CD14-positive monocyte (primary cell): Measurements from ENCODE around the gene AMDHD2. TPM values are rescaled to one million over a fixed set of nuclear protein-coding genes. Genes with fewer than 3 reads are reported as not detected.
A peak's percentile ranks its signal among the peaks of the same experiment; 100 is the strongest.
"Not testable (repeated sequence)": the region's sequence is repeated elsewhere in the genome, so short reads cannot be mapped to it uniquely, and the experiment has no call there.

Experiments used
- DNase-seq, 3 donors: peaks; one replicate each; pipeline ENCODE4 v3.0.0-alpha.2; 2011 to 2022
- H2AFZ ChIP-seq: 2 replicates; pipeline ENCODE4 v1.6.0; 2012; ENCODE audit warnings: mild to moderate bottlenecking, low read depth, low read length, inconsistent platforms; ENCODE audit not compliant: insufficient read depth, poor library complexity, severe bottlenecking
- H3K27ac ChIP-seq, 2 donors: 1 replicate in 1 of 2; 2 replicates in 1 of 2; pipeline ENCODE4 v1.5.1; 2012 to 2013; ENCODE audit warnings: low read length in 2 of 2, control low read depth in 1 of 2, inconsistent platforms in 1 of 2, low read depth in 1 of 2, mild to moderate bottlenecking in 1 of 2
- H3K27me3 ChIP-seq, 2 donors: one replicate each; pipeline versions ENCODE4 v1.6.0 to v1.6.1; 2011 to 2013; ENCODE audit warnings: low read length in 2 of 2; ENCODE audit not compliant: control insufficient read depth in 2 of 2, insufficient read depth in 2 of 2
- H3K36me3 ChIP-seq, 2 donors: replicated peaks in 1 of 2; 1 replicate in 1 of 2; 2 replicates in 1 of 2; pipeline versions ENCODE4 v1.5.1 to v1.6.1; 2012 to 2013; ENCODE audit warnings: low read length in 2 of 2, control low read depth in 1 of 2, inconsistent platforms in 1 of 2, mild to moderate bottlenecking in 1 of 2; ENCODE audit not compliant: insufficient read depth in 2 of 2, control insufficient read depth in 1 of 2
- H3K4me1 ChIP-seq, 2 donors: 1 replicate in 1 of 2; 2 replicates in 1 of 2; pipeline versions ENCODE4 v1.5.1 to v1.6.1; 2012 to 2013; ENCODE audit warnings: low read length in 2 of 2, control low read depth in 1 of 2, inconsistent platforms in 1 of 2, mild to moderate bottlenecking in 1 of 2, moderate library complexity in 1 of 2; ENCODE audit not compliant: insufficient read depth in 2 of 2, control insufficient read depth in 1 of 2
- H3K4me2 ChIP-seq: replicated peaks from 2 replicates; pipeline ENCODE3; 2012; ENCODE audit warnings: low read length, moderate library complexity, mild to moderate bottlenecking; ENCODE audit not compliant: poor library complexity, severe bottlenecking; ENCODE audit errors: extremely low read depth
- H3K4me3 ChIP-seq, 3 experiments: fragments of 200-600 bp in 1 of 3; sonication (generic) in 1 of 3; replicated peaks in 1 of 3; 1 replicate in 2 of 3; 2 replicates in 1 of 3; pipeline ENCODE4 v1.5.1; 2011 to 2013; ENCODE audit warnings: low read length in 3 of 3, mild to moderate bottlenecking in 3 of 3, control low read depth in 2 of 3, low read depth in 2 of 3, inconsistent platforms in 1 of 3, moderate library complexity in 1 of 3
- H3K79me2 ChIP-seq: 2 replicates; pipeline ENCODE4 v1.6.0; 2012; ENCODE audit warnings: mild to moderate bottlenecking, control low read depth, inconsistent platforms, low read length, moderate library complexity; ENCODE audit not compliant: insufficient read depth
- H3K9ac ChIP-seq: 2 replicates; pipeline ENCODE4 v1.6.0; 2017; ENCODE audit warnings: low read length, mild to moderate bottlenecking; ENCODE audit not compliant: insufficient read depth, poor library complexity, severe bottlenecking
- H3K9me3 ChIP-seq, 2 donors: replicated peaks in 1 of 2; 1 replicate in 1 of 2; 2 replicates in 1 of 2; pipeline versions ENCODE4 v1.5.1 to v1.6.1; 2012 to 2013; ENCODE audit warnings: low read length in 2 of 2, control low read depth in 1 of 2; ENCODE audit not compliant: control insufficient read depth in 1 of 2, insufficient read depth in 1 of 2
- H4K20me1 ChIP-seq: 2 replicates; pipeline ENCODE4 v1.6.0; 2012; ENCODE audit warnings: mild to moderate bottlenecking, low read length, control low read depth, moderate library complexity; ENCODE audit not compliant: insufficient read depth
- H3K27ac Mint-ChIP-seq, 7 donors: one replicate each; pipeline ENCODE4 v1.8.0; 2020; ENCODE audit warnings: mild to moderate bottlenecking in 7 of 7, mixed read lengths in 7 of 7, moderate library complexity in 6 of 7, inconsistent platforms in 2 of 7
- H3K27me3 Mint-ChIP-seq, 3 donors: one replicate each; pipeline ENCODE4 v1.8.0; 2021 to 2022; ENCODE audit warnings: low read depth in 3 of 3, mild to moderate bottlenecking in 3 of 3, mixed read lengths in 3 of 3, moderate library complexity in 3 of 3, inconsistent platforms in 1 of 3
- H3K36me3 Mint-ChIP-seq, 2 donors: one replicate each; pipeline ENCODE4 v1.8.0; 2020; ENCODE audit warnings: mixed read lengths in 2 of 2, inconsistent platforms in 1 of 2, mild to moderate bottlenecking in 1 of 2
- H3K4me1 Mint-ChIP-seq: one replicate; pipeline ENCODE4 v1.8.0; 2020; ENCODE audit warnings: mild to moderate bottlenecking, mixed read lengths
- H3K4me3 Mint-ChIP-seq, 2 donors: one replicate each; pipeline ENCODE4 v1.8.0; 2020; ENCODE audit warnings: mild to moderate bottlenecking in 2 of 2, mixed read lengths in 2 of 2, moderate library complexity in 1 of 2
- H3K9me3 Mint-ChIP-seq, 7 donors: one replicate each; pipeline ENCODE4 v1.8.0; 2020 to 2022; ENCODE audit warnings: mixed read lengths in 7 of 7, mild to moderate bottlenecking in 6 of 7, moderate library complexity in 6 of 7, inconsistent platforms in 2 of 7
- WGBS: methylation state at CpG from one replicate; pipeline ENCODE4 v1.1.5; 2013; ENCODE audit warnings: missing lambda C conversion rate; ENCODE audit not compliant: insufficient coverage; 5-methylcytosine and 5-hydroxymethylcytosine counted together
- intact Hi-C, 2 donors: fragments of 100-400 bp; cut with micrococcal nuclease; formaldehyde crosslinking; loops; one replicate each; pipeline versions ENCODE4 v1.15.0 to v1.15.1; 2023
- polyA plus RNA-seq, 3 donors: library from polyadenylated mRNA; depleted of rRNA in 1 of 3; unstranded in 2 of 3; stranded (reverse) in 1 of 3; fragments of 300-500 nt in 2 of 3; fragments of >200 nt in 1 of 3; fragmentation: Illumina TruSeq in 2 of 3; gene quantifications; 1 replicate in 2 of 3; 2 replicates in 1 of 3; pipeline ENCODE4 v1.2.3, GENCODE V29; 2012 to 2021
- TF ChIP-seq, protein P1 (sequence below): fragments of 200-600 bp; IDR thresholded peaks from one replicate; pipeline ENCODE4 v1.8.0; 2022; ENCODE audit warnings: antibody characterized with exemption, mild to moderate bottlenecking

AMDHD2 gene
- polyA plus RNA-seq, 3 donors = 6.9 to 57.8 (median 8.4) TPM

- Histone ChIP-seq H4K20me1 (peaks cover 38% of the 10 kb centered on the region), H3K4me2 (peak overlapping the region; percentile 100), H3K4me1 (peaks cover 56 to 72% of the 10 kb centered on the region in 2 donors), H3K27me3 (no peaks in the 10 kb centered on the region), H3K79me2 (peaks cover 3% of the 10 kb centered on the region), H3K27ac (peak overlapping the region; percentile 99 to 100), H2AFZ (peak overlapping the region; percentile 61), H3K9me3 (no peaks in the 10 kb centered on the region), H3K9ac (peak overlapping the region; percentile 95), H3K36me3 (peaks cover 27 to 32% of the 10 kb centered on the region in 2 donors), H3K4me3 (peak overlapping the region; percentile 48 to 92 (median 88))
- Mint-ChIP-seq H3K4me1 (peaks cover 52% of the 10 kb centered on the region), H3K27me3 (peaks cover 0 to 5% (median 4%) of the 10 kb centered on the region in 3 donors), H3K27ac (peak overlapping the region; percentile 98 to 100 (median 98)), H3K9me3 (no peaks in the 10 kb centered on the region), H3K4me3 (peak overlapping the region; percentile 91 to 97), H3K36me3 (peaks cover 16 to 38% of the 10 kb centered on the region in 2 donors)
- intact Hi-C loops = loop anchor here in 1 of 2 donors (1.0 kb wide), 1 partner anchor 12 kb away; the partner anchor contains the start of gene AMDHD2
- WGBS = 0% methylated on average over 23 of the region's 37 CpGs
- TF ChIP-seq, protein P1, sequence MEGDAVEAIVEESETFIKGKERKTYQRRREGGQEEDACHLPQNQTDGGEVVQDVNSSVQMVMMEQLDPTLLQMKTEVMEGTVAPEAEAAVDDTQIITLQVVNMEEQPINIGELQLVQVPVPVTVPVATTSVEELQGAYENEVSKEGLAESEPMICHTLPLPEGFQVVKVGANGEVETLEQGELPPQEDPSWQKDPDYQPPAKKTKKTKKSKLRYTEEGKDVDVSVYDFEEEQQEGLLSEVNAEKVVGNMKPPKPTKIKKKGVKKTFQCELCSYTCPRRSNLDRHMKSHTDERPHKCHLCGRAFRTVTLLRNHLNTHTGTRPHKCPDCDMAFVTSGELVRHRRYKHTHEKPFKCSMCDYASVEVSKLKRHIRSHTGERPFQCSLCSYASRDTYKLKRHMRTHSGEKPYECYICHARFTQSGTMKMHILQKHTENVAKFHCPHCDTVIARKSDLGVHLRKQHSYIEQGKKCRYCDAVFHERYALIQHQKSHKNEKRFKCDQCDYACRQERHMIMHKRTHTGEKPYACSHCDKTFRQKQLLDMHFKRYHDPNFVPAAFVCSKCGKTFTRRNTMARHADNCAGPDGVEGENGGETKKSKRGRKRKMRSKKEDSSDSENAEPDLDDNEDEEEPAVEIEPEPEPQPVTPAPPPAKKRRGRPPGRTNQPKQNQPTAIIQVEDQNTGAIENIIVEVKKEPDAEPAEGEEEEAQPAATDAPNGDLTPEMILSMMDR = no peak
- DNase-seq = peak; percentile 65 to 80 (median 74)
These were observed 12.4 kb downstream of the AMDHD2 start for GRCh38 chr16:2532494-2533141.

GRCh38 chr16:2533142-2533755 is 13.1 kb downstream of the AMDHD2 start:
- Histone ChIP-seq H3K27ac (peak overlapping the region; percentile 99 to 100), H3K4me1 (peaks cover 56 to 72% of the 10 kb centered on the region in 2 donors), H4K20me1 (peaks cover 32% of the 10 kb centered on the region), H3K4me3 (peak overlapping the region; percentile 48 to 92 (median 88)), H3K9ac (peak overlapping the region; percentile 95), H3K4me2 (peak overlapping the region; percentile 100), H3K36me3 (peaks cover 21 to 26% of the 10 kb centered on the region in 2 donors)
- H3K79me2 ChIP-seq, H2AFZ ChIP-seq, H3K27me3 ChIP-seq, H3K9me3 ChIP-seq, intact Hi-C loops, H3K9me3 Mint-ChIP-seq, H3K27me3 Mint-ChIP-seq: not testable (repeated sequence)
- H3K4me1 Mint-ChIP-seq = peaks cover 52% of the 10 kb centered on the region
- peak overlapping the region; percentile 91 to 97 for H3K4me3 Mint-ChIP-seq
- WGBS = 86% methylated on average over 4 of the region's 16 CpGs
- peak in 1 of 3 donors; percentile 33 for DNase-seq
- H3K36me3 Mint-ChIP-seq = peaks cover 16 to 34% of the 10 kb centered on the region in 2 donors
- H3K27ac Mint-ChIP-seq = peak overlapping the region; percentile 98 to 100 (median 98)
